Activated T-cell treated with anti-CD3 and anti-CD28 coated beads for 1 hour (primary cell): Measurements from ENCODE around the gene KRT5.

Experiments used
- DNase-seq: peaks from one replicate; pipeline ENCODE4 v3.0.0-alpha.2; 2020; ENCODE audit warnings: low read depth

KRT5 gene

DNA sequence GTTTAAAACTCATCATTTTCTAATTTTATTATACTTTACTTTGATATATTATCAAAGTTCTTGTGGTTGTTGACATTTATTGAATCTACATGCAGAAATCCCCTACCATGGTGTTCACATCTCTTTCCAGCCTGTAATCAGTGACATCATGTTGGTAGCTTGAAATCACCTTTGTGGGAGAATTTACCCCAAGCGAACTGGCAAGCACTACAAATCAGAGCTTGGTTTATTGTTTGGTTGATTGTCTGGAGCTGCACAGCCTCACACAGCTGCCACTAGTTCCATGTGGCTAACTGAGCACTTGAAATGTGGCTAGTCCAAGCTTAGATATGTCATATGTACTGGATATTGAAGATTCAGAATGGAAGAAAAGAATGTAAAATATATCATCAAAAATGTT is 15.4 kb upstream of the KRT5 start:
- no peak for DNase-seq

DNA sequence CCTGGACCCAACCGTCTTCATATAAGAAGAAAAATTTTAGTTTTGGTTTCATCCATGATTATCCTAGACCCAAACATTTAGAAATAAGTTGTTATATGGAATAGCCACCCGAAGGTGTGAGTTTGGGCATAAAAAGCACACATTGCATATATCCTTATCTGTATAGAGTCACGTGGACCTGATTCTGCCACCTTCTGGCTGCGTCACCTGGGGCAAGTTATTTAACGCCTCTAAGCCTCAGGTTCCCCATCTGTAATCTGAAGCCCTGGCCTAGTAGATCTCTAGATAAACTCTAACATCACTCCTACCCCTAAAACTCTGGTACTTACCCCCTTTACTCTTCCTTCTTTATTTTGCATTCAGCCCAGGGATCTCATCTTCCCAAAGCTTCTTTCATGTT is 14.3 kb upstream of the KRT5 start:
- no peak for DNase-seq

GRCh38 chr12:52533686-52534470 is 13.7 kb upstream of the KRT5 start:
- no peak for DNase-seq

GRCh38 chr12:52532636-52533035 is 12.4 kb upstream of the KRT5 start:
- DNase-seq: no peak

GRCh38 chr12:52531566-52532300 is 11.5 kb upstream of the KRT5 start:
- no peak for DNase-seq

DNA sequence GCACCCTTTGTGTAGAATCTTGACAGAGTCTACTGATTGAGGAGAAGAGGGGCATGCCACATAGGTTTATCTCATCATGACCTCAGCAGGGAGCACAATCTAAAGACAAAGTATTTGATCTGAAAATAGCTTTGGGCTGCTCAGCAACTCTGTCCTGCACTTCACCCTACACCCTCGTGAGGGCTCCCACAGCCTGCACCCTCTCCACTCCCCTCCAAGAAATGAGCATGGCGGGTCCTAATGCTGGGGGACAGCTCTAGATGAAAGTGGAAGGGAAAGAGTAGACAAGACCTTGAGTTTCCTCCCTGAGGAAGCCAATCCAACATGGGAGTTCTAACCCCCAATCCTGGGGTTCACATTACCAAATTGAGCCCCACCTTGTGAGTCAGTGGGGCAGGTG is 10.7 kb upstream of the KRT5 start:
- no peak for DNase-seq

DNA sequence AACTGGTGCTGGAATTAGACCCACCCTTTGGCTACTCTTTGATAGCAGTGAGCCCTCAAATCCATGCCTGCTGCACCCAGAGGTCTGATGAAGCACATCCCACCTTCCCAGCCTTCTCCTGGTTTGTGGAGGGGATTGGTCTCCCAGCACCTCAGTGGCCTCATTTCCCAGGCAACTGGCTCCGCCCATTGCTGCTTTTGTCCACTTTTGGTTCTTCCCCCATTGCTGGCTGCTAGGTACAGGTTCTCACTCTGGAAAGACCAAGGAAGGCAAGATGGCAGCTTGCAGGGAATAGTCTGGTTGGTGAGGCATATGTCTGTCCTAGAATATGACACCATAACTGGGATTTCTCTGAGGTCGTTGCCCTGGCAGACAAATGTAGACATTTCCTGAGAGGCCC is 10.2 kb upstream of the KRT5 start:
- DNase-seq: no peak

DNA sequence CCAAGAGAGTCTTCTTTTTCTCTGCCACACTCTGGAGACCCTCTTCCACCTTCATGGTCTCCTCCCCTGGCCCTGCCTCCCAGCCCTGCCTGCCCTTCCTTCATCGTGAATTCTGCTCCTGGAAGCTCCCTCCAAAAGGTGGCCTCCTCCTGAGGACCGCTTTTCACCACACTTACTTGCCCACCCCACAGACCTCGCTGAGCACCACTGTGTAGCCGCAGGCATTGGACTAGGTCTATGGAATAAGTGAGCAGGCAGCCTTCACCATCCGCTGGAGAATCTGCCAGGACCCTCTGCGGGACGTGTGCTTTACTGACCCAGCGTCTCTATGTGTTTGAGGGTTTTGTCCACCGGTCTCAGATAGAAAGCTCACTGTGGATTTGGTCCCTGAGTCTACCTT is 9.7 kb upstream of the KRT5 start:
- DNase-seq: no peak

DNA sequence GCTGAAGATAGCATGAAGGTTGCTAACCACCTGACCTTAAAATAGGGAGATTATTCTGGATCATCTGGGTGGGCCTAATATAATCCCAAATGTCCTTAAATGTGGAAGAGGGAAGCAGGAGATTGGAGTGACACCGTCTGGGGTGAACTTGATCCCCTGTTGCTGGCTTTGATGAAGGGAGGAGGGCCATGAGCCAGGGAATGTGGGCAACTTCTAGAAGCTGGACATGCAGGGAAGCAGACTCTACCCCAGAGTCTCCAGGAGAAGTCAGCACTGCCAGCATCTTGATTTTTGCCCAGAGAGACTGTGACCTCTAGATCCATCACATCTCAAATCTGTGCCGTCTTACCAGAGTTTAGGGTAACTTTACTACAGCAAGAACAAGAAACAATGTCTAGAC is 9.2 kb upstream of the KRT5 start:
- no peak for DNase-seq

- DNase-seq: no peak
Measured at GRCh38 chr12:52528641-52529143, 8.5 kb upstream of the KRT5 start.

- no peak for DNase-seq
Measured at GRCh38 chr12:52527121-52527800, 7.1 kb upstream of the KRT5 start.

DNA sequence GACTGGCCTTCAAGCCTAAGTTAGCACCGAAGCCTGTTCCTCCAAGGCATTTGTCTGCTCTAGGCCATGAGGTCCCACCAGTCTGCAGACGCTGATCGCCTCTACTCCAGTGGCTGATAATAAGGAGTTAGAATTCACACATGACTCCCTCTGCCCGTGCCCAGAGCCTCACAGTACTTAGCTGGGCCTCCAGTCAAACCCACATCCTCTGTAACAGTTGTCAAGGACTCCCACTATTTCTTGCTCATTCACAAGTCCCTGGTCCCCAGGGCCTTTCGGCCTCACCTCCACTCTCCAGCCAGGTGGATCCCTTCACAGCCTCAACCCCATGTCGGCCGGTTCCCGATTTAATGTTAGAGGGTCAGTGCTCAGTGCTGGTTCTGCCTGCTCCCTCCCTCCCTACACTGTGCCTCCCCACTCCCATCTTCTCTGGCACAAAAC is 6.3 kb upstream of the KRT5 start:
- DNase-seq: no peak

DNA sequence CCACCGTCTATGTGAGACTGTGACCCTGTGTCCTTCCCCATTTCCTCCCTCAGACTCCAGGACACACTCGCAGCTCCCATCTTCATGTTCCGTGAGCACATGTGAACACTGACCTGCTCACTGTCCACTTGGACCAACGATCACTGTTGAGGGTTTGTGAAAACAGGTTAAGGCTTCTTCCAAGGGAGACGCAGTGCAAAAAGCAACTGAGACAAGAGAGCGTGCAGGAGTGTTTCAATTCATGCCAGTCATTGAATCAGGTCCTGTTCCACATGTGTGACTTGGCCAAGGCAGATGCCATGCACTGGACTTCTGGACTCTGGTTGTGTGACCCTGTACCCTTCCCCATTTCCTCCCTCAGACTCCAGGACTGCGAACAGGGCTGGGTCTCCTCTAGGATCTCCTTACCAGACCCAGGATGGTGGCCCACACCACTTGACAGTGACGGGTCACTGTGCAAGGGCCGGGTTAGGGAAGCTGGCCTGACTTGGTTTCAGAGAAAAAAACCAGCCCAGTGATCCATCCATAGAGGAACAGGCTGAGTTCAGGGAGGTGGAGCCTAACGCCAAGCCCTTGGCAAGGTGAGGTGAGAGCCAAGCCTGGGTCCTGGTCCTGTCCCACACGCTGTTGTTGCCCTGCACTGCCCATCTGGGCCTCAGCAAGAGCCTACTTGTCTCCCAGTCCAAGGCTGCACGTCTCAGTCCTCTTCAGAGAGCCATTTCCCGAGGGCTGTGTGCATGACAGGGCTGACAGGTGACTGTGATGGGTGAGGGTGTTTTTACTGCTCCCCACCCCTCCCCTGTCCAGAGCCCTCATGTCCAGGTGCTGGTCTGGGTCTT is 5.7 kb upstream of the KRT5 start:
- DNase-seq: no peak

GRCh38 chr12:52524898-52525591 is 4.9 kb upstream of the KRT5 start:
- no peak for DNase-seq

- DNase-seq: no peak
Measured at GRCh38 chr12:52524241-52524897, 4.2 kb upstream of the KRT5 start.

- DNase-seq: no peak
Measured at GRCh38 chr12:52523824-52524223, 3.6 kb upstream of the KRT5 start.

GRCh38 chr12:52522346-52523011 is 2.3 kb upstream of the KRT5 start:
- no peak for DNase-seq

DNA sequence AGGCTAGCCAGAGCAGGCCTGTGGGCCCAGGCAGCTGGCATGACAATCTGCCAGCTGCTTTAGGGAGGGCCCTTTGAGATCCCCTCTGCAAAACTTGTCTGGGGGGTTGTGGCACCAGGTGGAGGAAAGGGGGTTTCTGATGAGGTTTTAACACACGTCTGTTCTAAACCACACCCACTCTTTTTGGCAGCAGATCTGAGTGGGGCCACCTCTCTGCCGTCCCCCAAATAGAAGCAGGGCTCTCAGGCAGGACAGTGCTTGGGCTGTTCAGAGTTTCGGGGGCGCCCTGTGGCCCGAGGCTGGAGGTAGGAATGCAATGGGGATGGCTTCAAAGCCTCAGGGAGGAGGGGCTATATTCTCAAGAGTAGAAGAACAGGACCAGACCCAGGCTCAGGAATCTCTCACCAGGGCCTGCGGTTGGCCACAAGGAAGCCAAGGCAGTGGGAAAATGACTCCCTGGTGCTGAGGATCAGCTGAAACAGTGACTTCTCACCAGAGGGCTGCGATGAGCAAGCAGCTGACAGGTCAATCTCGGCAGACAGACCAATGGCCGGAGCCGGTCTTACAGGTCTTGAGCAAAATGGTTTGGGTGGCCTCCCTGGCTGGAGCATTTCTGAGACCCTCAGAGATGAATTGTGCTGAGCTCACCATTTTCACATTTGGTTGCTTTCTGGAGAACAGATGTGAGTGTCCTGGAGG is 1.5 kb upstream of the KRT5 start:
- no peak for DNase-seq

GRCh38 chr12:52521175-52521567 is 977 bp upstream of the KRT5 start:
- no peak for DNase-seq

- DNase-seq: no peak
Measured at GRCh38 chr12:52519387-52519703, 849 bp downstream of the KRT5 start.
